Measurements from ENCODE around the gene IFFO2.

Gene IFFO2

GRCh38 chr1:18970762-18971161, 14.3 kb upstream of the IFFO2 start:
- no peak for DNase-seq

DNA sequence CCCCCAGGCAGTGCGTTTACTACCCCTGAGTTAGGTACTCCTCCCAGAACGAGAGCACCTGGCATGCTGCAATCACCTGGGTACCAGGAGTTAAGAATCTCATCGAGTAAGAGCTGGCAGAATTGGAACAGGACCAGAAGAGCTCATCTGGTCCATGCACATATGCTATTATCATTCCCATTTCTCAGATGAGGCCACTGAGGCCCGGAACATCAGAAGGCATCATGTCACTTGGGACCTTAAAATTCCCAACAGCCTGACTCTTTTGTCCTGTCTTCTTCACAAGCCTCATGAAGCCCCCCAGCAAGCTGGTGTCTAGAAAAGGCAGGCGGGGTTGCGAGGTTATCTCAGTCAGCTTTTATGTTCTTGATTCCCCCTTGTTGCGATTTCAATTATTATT, 13.9 kb upstream of the IFFO2 start:
- DNase-seq: no peak

DNA sequence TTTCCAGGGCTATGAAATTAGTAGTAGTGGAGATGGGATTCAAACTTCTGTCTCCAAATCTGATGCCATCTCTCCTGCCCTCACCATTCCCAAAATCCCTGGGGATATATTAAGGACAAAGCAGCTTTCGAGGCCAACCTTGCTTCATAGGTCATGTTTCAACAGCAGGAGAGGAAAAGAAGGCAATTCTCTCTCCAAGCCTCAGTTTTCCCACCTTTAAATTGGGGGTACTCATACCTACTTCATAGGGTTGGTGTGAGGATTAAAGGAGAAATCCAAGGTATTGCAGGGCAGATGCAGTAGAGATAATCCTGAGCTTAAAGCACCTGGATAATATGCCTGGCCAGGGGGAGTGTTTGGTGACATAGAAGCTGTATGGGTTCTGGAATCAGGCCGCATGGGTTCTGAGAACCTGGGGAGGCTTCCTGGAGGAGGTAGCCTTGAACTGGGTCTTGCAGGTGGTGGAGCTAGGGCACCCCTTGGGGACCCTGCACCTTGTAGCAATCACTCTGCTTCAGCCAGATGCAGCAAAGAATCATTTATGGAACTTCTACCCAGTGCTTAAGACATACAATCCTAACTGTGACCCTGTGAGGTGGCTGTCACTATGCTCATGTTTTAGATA, 10.7 kb upstream of the IFFO2 start:
- DNase-seq: no peak

DNA sequence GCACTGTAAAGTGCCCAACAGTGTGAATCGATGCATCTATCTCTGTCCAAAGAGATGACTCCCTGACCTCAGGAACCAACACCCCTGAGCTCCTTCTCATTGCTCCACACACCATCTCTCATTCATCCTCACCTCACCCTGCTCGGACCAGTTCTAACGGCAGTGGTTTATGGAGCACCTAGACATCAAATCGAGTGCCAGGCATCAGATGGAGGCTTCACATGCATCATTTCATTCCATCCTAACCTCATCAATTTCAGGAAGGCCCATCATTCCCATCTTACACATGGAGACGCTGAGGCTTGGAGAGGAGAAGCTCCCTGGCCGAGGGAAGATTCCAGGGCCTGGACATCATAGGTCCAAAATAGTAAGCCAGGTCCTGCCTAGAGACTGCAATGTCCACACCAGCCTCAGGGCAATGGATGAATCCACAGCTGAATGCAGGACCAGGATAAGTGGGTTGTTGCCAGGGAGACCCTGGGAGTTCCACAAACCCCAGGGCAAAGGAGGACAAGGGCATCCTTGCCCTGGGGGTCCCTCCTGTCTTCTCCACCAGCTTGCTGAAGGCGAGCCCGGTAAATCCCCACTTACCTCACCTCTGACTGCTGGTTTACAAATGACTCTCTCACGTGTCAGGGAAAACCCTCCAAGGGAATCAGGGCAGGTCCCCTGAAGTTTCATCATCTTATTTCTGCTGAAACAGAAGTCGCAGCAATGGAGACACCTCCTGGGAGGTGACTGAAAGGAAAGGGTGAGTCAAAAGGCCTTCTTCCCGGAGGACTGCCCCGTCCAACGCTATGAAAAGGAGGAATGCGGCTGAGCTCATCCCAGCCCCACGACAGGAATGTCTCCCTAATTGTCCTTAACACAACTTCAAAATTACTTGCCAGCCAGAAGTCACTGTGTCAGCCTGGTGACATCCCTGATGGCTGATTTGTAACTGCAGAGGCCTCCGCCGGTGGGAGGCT, 9.0 kb upstream of the IFFO2 start:
- no peak for DNase-seq

DNA sequence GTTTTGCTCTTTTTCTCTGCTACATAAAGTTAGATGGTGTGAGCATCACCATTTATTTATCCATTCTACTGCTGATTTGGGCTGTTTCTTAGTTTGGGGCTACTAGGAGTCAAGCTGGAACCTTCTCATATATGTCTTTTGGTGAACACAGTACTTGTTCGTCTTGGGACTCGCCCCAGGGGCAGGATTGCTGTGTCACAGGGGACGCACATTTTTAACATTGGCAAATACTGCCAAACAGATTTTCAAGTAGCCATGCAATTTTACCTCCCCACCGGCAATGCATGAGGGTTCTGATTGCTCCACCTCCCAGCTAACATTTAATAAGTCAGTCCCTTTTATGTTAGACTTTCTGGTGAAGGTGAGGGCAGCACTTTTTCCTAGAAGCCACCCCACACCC, 7.5 kb upstream of the IFFO2 start:
- no peak for DNase-seq

DNA sequence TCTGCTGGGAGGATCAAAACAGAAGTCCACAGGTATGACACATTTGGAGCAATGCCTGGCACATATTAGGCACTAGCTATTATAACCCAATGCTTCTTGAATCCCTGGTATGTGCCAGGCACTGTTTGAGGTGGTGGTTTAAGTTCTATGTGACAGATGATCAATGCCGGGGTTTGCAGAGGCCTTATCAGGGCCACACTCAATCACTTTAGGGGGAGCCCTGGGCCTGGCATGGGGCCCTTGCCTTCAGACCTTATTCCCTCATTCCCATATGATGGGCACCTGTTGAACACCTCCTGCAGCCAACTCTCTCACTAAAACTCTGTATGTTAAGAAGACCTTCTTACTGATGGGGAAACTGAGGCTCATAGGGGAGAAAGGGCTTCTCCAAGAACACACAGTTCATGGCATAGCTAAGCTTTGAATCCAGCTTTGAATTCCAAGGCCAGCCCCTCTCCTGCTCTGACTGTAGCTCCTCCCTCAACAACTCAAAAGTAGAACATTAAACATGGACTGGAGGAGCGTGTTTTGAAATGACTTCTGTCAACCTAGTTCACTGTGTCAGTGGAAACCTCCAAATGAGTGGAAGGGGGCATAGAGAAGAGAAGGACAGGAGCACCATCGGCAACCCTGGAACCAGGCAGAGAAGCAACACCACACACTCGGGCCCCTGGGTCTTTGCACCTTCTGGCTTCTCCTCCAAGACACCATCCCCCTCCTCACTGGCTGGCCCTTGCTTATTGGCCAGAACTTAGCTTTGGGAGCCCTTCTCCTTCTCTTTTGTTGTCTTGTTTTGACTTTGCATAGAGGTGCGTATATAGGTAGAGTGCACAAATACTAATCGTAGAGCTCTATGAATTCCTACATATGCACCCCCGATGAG, 6.6 kb upstream of the IFFO2 start:
- DNase-seq: no peak

GRCh38 chr1:18962121-18962721, 5.7 kb upstream of the IFFO2 start:
- DNase-seq: no peak

DNA sequence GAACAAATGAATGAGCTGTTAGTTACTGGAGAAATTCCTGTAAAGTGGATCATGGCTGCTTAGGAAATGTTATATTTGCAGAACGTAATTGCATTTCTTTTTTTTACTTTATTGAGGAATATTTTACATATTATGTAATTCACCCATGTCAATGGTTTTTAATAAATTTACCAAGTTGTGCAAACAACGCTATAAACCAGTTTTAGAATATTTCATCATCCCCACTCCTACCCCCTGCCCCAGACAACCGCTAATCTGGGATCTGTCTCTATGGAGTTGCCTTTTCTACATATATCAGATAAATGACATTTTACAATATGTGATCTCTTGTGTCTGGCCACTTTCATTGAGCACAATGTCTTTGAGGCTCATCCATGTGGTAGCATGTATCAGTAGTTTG, 4.3 kb upstream of the IFFO2 start:
- no peak for DNase-seq

- no peak for DNase-seq
Observed at GRCh38 chr1:18960409-18960808, 3.9 kb upstream of the IFFO2 start.

- no peak for DNase-seq
Observed at GRCh38 chr1:18959591-18959990, 3.1 kb upstream of the IFFO2 start.

DNA sequence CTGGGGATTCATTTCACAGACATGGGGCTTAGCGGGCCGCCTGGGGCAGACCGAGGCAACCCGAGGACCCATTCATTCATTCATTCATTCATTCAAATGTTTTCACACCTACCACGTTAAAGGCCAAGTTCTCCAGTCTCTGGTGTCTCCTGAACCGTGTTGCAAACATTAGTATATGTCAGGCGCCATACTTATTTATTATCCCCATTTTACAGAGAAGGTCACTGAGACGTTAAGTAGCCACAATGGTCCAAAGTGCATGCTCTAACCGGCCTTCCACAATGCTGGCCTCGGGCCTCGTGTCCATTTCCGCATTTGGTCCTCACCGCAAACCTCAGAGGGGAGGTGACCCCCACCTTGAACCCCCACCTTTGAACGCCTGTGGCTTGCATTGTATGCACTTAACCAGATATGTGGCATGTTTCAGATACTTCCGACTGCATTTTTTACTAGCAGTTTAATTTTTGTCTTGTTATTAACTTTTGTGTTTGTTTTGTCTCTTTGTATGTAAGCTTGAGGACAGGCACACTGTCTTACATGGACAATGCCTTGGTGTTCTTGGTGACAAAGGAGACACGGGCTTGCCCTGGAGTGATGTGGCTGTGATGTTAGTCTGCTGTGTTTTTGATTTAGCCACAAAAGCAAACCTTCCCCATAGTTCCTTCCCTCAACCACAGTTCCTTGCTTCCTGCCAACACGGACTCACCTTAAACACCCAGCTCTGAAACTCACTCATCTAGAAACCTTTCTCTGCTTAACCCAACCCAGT, 1.2 kb upstream of the IFFO2 start:
- DNase-seq: peak; percentile 58

- no peak for DNase-seq
Observed at GRCh38 chr1:18957136-18957521, 653 bp upstream of the IFFO2 start.

- DNase-seq: peak; percentile 67
Observed at GRCh38 chr1:18955441-18956192, 859 bp downstream of the IFFO2 start.

- no peak for DNase-seq
Observed at GRCh38 chr1:18955131-18955440, 1.4 kb downstream of the IFFO2 start.

DNA sequence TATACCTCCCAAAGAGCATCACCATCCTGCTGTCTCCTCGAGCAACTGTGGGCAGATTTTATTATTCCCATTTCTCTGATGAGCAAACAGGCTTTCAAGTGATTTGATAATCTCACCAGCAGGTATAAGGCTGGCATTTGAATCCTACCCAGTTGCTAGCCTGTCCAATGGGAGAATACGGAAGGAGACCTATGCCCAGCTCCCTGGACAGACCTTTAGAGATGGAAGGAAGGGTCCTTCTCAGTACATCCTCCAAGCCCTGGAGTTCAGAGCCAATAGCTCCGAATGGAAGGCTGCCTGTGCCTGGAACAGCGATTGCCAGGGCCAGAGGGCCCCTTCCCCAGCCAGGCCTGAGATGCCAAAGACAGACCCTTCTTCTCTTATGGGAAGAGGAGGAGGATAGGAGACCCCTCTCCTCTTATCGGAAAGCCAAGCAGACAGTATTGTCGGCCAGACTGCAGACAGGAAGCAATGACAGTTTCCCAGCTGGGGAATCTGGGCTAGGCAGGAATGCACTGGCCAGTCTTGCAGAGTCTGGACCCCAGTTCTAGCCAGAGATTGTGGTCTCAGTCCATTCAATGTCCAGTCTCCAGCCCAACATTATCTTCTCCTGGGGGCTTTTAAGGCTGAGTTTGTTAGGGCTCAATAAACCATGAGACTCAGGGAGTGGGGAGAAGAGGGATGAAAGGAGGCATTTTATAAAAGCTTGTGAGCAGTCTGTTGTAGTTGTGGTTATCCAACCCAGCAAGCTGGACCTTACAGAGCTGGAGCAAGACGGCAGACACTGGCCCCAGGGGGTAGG, 2.0 kb downstream of the IFFO2 start:
- no peak for DNase-seq

DNA sequence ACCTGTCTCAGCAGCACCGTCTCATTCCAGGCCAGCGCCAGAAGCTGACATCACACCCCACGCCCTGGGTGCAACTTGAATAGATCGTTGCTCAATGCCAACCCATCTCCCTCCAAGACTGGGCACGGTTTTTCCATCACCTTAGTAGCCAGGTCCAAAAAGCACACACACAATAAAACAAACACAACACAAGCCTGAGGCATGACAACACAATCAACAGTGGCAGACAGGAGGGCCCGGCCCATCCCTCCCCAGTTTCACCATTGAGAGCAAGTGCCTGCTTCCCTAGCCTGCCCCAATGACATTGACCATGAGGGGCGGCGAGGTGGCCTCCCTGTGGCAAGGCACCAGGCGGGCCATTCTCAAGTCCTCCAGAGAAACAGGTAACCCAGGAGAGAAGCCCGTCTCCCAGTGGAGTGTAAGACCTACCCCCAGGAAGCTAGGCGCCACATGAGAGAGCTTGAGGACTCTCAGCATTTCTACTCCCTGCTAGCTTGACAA, 2.7 kb downstream of the IFFO2 start:
- DNase-seq: peak; percentile 24

DNA sequence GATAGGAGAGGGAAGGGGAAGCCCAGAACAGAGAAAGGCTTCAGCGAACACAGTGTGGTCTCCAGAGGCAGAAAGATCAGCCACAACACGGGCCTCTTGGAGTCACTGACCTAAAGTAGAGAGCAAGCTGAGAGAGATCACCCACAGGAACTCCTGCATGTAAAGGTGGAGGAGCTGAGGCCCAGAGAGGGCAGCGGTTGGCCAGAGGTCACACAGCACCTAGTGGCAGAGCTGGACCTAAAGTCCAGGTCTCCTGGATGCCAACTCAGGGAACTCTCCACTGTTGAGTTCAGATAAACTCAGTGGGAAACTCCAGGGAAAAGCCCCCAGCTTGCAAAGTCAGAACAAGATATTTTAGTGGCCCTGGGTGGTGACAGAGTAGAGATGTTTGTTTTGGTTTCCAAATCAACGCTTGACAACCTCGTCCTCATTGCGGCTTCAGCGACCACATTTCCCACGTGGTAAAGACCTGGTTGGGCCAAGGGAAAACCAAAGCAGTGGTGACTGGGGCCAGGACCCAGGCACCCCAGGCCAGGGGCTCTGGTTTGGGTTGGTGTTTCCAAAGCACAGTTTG, 4.6 kb downstream of the IFFO2 start:
- DNase-seq: peak; percentile 71

GRCh38 chr1:18951416-18951815, 5.1 kb downstream of the IFFO2 start:
- peak; percentile 47 for DNase-seq

DNA sequence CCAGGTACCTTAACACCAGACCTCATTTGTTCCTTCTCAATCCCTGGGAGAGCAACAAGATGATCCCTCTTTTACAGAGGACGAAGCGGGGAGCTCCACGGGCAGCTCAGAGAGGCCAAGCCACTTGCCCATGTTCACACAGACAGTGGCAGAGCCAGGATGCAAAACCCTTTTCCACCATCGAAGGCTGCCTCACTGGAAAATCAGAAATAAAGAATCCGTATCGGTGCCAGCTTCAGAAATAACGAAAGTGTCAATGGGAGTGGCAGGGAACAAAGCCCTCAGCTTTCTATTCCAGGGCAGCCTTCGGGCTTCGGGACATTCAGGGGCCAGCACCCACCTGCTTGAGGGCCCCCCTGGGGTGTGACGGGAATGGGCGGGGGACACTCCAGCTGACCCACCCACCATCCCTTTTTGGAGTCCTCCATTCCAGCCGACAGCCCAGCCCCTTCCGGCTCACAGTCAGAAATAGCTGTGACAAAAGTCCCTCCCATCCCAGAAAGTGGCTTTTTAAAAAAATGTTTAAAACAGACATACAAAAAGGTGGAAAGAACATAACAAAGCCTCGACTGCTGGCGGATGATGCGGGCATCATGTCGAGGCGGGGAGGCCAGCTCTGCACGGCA, 6.0 kb downstream of the IFFO2 start:
- DNase-seq: peak; percentile 38

Measured in CD4-positive, alpha-beta T cell treated with Interleukin-6 for 4 hours (primary cell).